ENCODE measurements around the gene FBXL2. TPM values are rescaled to one million over a fixed set of nuclear protein-coding genes. Genes with fewer than 3 reads are reported as not detected.
A peak's percentile ranks its signal among the peaks of the same experiment; 100 is the strongest.

The FBXL2 gene, protein sequence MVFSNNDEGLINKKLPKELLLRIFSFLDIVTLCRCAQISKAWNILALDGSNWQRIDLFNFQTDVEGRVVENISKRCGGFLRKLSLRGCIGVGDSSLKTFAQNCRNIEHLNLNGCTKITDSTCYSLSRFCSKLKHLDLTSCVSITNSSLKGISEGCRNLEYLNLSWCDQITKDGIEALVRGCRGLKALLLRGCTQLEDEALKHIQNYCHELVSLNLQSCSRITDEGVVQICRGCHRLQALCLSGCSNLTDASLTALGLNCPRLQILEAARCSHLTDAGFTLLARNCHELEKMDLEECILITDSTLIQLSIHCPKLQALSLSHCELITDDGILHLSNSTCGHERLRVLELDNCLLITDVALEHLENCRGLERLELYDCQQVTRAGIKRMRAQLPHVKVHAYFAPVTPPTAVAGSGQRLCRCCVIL
- polyA plus RNA-seq (ENCODE audit: insufficient read length), result 8.0 TPM

DNA sequence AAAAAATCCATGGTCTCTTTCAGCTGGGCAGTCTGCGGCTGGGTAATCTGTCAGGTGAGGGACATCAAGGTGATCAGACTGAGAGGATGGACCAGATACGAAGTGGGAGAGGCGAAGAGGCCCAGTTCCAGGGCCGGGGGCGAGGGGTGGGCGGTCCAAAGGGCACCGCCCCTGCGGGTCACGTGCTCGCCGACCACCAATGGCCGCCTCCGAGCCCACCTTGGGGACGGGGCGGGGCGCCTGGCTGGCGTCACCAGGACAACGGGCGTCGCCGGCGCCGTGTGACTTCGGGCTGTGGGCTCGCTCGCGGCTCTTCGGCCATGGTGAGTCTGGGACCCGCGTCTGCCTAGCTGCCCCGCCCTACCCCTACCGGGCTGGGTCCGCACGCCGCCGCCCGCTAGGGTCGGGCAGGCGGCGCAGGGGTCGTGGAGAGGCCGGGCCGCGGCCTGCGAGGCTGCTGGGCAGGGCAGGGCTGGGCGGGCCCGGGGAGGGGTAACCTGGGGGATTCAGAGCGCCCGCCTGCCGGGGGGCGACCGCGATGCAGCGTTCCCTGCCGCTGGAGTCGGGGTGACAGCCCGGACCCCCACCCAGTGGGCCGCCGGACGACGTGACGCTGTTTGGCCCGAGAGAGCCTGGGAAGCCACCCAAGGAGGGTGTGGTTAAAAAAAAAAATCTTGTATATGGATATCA lies at the start of gene FBXL2:
Gene FBXL2 (plus strand): TSS at position 250 of the 690 bp plus-strand sequence. CDS start 71 bp downstream, at position 321.
- peak; percentile 57 for DNase-seq

DNA sequence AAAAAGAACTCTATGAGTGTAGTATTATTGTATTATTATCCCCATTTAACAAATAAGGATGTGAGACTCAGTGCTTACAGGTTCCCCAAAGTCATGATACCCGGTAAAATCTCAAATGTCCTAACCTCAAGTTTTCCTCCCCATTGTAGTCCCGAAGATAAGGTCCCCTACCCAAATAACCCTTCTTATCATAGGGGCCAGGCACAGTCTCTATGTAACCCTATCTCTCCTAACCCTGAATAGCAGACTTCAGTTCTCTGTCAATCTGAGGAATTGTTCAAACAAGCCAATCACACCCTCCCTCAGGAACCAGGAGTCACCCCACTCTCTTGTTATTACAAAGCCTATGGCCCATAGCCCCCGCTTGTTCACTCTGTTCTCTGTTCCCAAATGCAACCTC lies 48.2 kb upstream of the FBXL2 start:
- no peak for DNase-seq

DNA sequence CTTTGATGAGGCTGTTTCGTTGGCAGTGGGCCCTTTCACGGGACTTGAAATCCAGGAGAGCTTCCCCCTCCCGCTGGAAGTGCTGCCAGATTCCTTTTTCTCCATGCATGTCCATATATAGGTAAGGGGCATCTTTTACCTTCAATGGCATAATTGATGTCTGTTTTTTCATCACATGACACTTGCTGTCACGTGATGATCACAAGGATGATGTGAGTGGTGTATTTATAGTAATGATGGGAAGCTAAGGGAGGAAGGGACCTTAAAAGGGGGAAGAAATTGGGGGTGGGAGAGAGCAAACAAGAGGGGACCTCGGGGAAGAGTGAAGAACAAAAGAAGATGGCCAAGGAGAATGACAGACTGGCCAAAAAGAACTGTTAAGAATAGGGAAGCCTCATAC lies 47.3 kb upstream of the FBXL2 start:
- DNase-seq, result no peak

DNA sequence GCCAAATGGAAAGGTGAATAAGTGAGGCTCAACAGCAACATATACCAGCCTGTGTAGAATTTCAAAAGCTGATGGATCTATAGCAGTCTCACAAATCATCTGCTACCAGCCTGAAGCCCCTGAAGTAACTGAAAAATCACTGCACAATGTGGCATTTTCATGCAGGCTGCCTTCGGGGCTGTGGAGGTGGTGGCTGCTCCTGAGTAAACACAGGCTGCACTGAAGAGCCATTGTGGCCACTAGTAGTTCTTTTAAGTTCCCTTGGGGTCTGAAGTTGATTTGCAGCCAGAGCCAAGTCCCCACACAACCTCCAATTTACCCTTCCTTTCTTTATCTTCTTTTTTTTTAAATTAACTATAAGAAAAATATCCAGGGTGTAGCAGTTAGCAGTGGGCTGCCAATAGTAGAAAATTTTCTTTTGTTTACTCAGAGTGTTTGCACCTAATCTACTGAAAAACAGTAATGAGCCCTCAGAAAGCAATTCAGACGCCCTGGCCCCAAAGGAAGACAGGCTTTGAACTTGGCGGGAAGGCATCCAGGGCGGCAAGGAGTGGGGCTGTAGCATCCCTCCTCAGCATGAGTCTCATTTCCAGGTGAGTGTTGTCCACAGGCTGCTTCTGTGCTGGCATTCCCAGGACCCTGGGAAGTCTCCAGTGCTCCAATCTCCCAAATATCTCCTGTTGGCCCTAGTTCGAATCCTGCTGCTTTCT lies 45.3 kb upstream of the FBXL2 start:
- DNase-seq, result no peak

DNA sequence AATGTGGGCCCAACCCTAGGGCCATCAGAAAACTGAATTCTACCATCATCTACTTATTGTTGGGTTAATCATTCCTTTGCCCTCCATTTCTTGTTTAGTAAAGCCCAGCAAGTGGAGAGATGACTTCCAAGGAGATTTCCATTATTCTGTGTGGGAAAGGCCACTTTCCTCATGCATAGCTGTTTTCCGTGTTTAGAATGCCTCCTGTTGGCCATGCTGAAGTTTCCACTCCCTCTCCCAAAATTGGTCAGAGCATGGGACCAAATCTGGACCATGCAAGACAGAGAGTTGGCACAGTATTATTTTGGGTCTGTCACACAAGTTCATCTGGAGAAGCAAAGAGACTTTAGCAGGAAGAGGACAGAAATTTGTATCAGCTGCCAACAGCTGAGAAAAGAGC lies 43.4 kb upstream of the FBXL2 start:
- no peak for DNase-seq

DNA sequence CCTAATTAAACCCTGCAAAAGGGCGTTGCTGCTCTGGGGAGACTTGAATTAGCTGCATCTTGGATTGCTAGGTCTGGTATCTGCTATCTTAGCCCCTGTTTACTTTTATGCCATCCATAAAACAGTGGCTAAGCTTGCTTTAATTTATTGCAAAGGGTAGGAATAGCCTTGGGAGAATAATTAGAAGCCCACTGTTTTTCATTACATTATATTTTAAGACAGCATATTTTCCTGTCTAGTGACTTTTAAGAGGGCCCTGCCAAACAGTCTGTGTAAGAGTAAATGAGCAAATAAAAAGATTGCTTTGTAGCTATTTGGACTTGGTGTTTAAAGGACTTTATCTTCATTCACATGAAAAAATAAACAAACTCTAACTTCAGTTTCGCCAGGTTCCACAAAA lies 41.2 kb upstream of the FBXL2 start:
- DNase-seq, result no peak

DNA sequence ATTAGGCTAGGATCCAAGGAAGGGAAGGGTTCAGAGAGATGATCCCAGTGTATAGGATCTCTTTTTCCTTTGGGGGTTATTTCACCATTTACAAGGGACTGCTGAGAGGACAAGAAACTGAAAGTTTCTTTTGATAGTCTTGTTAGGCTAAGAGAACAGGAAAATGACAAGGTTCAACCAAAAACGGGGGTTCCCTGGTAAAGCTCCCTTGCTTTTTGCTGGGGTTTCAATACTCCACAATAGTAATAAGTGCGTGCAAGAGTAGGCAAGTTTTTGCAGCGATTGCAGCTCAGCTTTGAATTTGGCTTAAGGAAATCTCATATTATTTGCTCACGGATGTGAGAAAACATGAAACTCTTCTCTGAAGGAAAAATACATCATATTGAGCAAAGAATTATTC lies 39.8 kb upstream of the FBXL2 start:
- DNase-seq, result no peak

DNA sequence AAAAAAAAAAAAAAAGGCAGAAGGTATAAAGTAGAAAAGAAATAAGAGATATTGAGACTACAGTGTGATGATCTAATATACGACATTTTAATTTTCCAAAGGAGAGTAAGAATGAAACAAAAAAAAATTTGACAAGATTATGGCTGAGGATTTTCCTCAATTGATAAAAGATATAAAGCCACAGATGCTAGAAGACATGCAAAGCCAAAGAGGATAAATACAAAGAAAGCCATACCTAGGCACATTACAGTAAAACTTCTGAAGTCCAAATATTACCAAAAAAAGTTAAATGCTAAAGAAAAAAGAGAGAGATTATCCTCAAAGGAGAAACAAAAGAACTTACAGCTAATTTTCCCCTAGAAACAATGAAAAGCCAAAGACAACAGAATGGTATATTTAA lies 38.3 kb upstream of the FBXL2 start:
- no peak for DNase-seq

DNA sequence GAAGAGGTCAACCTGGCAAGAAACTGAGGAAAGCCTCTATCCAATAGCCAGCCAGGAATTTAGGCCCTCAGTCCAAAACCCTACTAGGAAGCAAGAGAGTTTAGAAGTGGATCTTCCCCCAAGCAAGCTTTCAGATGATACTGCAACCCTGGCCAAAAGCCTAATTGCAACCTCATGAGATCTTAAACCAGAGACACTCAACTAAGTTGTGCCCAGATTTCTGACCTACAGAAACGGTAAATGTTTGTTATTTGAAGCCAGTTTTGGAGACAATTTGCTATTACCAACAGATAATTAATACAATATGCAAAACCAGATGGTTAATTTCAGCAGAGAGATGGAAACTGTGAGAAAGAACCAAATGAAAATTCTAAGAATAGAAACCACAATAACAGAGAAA lies 37.0 kb upstream of the FBXL2 start:
- DNase-seq, result no peak

DNA sequence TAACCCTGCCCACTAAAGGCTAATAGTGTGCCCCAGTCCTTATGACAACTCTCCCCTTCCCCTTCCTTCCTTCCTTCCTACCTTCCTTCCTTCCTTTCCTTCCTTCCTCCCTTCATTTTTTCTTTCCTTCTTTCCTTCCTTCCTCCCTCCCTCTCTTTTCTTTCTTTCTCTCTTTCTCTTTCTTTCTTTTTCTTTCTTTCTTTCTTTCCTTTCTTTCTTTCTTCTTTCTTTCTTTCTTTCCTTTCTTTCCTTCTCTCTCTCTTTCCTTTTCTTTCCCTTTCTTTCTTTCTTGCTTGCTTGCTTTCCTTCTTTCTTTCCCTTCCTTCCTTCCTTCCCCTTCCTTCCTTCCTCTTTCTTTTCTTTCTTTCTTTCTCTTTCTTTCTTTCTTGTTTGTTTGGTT lies 30.5 kb upstream of the FBXL2 start:
- DNase-seq, result no peak

DNA sequence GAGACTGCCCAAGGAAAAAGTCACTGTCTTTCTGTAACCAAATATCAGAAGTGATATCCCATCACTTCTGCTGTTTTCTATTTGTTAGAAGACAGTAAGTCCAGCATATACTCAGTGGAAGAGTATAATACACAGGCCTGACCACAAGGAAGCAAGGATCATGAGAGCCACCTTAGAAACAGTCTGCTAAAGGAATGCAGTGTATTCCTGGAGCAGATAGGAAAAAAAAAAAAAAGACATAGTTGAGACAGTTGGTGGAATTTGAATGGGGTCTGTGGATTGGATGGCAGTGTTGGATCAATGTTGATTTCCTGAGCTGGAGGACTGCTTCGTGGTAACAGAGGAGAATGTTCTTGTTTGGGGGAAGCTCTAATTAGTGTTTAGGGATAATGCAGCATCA lies 26.5 kb upstream of the FBXL2 start:
- DNase-seq, result no peak

DNA sequence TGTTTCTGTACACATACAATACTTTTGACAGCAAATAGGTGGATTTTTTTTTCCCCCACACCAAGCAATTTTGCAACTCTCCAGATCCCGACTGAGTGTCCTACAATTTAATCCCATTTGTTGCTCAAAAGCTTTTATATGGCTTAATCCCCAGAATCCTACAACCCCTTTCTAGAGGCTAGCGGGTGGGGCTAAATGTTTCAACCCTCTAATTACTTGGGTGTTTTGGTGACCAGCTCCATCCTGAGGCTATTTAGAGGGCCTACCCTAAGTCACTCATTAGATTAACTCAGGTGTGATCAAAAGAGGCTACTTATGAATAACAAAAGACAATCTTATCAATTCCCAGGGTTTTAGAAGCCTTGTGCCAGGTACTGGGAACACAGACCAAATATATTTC lies 21.0 kb upstream of the FBXL2 start:
- no peak for DNase-seq

DNA sequence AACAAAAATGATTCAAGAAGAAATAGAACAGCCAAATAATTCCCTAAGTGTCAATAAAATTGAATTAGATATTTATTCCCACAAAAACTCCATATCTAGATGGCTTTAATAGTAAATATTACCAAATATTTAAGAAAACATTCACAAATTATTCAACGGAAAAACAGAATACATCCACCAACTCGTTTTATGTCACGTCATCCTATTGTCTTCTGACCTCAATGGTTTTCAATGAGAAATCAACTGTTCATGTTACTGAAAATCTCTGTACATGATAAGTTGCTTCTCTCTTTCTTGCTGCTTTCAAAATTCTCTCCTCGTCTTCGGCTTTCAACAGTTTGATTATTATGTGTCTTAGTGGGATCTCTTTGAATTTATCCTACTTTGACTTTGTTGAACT lies 17.1 kb upstream of the FBXL2 start:
- DNase-seq, result no peak

DNA sequence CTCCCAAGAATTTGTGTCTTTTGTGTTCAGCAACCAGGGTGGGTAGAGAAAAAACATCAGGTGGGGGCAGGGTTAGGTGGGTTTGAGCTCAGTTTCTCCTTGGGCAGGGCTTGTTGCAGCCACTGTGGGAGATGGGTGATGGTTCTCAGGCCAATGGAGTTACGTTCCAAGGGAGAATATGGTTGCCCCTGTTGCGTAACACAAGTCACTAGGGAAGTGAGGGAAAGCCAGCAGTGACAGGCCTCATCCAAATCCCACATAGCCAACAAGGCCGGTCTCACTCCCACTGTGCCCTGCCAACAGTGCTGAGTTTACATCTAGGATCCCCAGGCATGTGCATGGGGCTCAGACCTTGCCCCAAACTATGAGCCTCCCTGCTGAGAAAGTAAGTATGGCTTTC lies 7.9 kb upstream of the FBXL2 start:
- no peak for DNase-seq

DNA sequence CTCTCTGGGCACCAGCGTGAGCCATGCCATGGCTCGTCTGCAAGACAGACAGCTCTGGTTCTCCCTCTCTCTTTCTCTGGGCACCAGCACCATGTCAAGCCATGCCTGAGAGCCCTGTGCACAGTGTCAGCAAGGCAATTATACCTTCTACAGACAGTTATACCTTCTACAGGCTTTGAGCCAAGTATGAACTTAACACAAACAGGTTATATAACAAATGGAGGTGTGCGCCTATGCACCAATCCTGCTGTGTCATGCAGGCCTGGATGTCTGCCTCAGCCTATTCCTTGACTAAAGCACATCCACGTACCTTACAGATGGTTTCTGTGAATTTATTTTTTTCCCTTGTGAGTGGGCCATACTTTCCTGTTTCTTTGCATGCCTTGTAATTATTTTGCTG lies 5.9 kb upstream of the FBXL2 start:
- no peak for DNase-seq

DNA sequence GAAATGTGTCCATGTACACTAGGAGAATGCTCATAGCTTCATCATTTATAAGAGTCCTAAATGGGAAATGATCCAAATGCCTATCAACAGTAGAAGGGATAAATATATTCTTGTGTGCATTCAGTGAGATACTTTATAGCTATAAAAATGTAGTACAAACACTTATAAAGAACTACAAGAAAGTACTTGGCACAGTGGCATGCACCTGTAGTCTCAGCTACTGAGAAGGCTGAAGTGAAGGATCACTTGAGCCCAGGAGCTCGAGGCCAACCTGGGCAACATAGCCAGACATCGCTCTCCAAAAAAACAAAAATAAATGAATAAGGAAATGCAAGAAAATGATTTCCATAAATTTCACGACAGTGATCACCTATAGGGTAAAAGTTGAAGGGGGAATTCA lies 3.6 kb upstream of the FBXL2 start:
- DNase-seq, result no peak

DNA sequence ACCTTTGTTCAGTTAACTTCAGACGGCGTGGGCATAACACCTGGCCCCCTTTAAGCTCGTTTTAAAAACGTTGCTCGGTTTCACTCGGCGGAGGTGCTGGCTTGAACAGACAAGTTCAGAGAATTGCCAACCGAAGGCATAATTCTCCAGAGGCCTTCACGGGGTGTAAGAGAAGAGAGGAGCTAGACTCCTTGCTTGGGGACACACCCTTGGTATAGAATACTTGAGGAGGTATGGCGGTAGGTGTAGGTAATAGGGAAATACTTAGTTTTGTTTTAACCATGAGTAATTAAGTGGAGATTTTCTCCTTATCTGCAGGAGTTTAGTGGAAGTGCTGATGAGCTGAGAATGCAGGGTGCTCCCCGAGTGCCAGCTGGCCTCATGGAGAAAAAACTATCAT lies 921 bp downstream of the FBXL2 start:
- no peak for DNase-seq

DNA sequence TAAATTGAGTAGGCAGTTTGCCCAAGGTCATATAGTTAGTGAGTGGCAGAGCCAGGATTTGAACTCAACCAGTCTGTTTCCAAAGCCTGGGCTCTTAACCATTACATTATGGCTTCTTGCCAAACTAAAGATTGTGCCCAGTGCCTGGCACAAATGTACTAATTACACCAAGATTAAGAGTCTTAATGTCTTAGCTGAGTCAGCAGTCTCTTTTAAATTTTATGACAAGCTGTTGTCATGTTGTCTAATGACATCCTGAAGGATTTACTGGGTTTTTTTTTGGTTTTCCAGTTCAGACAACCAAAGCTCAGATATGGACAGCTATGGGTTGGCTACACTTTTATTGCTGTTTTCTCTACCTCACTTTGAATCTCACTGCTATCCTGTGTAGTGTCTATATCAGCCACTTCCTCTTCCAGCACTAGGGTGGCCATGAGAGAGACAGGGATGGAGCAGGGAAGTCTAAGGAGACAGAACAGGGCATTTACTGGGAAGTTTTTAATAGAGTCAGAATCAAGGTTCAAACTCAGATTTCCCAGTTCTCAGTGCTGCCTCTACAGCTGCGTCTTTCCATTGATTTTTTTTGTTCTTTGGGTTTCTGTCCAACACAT lies 10.5 kb downstream of the FBXL2 start:
- DNase-seq, result no peak

DNA sequence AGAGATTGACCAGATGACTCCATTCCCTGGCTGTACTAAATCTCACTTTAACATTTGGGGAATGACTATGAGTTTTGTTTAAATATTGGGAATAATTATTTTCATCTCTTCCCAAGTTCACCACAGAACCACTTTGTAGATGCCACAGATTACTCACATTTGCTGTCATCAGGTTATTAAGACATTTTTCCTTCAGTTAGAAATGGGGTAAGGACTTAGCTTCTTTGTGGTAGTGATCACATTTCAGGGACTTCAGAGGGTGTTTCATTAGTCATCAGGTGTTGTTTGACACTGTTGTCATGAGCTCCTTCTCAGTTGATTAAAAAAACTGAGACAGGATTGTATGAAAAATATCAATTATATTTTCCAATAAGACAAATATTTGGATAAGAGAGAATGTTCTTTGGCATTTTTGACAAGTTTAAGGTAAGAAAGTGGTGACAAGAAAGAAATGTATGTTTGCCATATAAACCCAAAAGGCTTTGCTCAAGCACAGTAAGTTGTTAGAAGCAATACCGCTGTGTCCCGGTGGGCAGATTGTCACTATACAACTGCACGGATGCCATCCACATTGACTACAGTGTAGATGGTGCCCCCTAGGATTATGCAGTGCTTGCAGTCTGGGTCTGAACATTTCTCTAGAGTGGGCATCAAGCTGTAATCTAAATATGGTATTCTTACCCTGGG lies 22.3 kb downstream of the FBXL2 start:
- DNase-seq, result no peak

DNA sequence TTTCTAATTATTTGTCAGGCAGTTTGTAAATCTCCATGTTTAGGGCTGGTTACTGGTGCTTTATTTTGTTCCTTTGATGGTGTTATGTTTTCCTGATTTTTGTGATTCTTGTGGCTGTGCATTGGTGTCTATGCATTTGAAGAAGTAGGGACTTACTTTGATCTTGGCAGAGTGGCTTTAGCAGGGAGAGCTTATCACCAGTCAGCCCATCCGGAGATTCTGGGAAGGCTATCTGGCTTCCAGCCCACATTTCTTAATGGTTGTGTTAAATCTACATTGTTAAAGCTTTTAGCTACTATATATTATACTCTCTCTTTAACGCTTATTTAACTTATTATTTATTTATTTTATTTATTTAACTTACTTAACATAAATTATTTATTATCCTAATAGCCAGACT lies 35.1 kb downstream of the FBXL2 start:
- DNase-seq, result no peak

DNA sequence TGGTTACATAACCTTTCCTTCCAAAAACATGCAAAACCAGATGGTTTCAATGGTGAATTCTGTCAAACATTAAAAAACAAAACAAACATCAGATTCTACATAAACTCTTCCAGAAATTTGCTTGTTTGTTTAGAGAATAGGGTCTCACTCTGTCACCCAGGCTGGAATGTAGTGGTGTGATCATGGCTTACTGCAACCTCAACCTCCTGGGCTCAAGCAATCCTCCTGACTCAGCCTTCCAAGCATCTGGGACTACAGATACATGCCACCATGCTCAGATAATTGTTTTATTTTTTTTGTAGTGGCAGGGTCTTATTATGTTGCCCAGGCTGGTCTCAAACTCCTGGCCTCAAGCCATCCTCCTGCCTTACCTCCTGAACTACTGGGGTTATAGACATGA lies 36.1 kb downstream of the FBXL2 start:
- DNase-seq, result no peak

DNA sequence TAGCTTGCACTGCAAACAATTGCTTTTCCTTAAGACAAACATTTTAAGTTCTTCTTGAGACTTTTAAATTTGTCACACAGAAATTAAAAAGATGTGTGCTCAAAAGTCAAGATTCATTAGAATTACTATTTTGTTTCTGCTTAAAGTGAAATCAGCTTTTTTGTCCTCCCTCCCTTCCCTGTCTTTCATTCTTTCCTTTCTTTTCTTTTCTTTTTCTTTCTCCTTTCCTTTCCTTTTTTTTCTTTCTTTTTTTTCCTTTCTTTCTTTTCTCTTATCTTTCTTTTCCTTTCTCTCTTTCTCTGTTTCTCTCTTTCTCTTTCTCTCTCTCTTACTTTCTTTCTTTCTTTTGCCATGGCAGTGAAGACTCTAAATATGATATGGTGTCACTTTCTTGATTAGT lies 37.8 kb downstream of the FBXL2 start:
- no peak for DNase-seq

DNA sequence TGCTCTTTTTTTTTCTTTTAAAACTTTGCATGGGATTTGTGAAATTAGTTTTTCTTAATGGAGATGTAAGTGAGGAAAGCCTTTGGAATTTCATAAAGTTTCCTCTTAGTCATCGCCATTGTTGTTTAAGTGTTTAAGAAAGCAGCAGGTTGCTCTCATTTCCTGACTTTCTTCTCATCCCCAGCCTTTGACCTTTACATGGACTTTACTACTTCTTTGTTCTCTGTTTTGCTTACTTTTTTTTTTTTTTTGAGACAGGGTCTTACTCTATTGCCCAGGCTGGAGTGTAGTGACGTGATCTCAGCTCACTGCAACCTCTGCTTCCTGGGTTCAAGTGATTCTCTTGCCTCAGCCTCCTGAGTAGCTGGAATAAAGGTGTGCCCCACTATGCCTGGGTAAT lies 38.6 kb downstream of the FBXL2 start:
- no peak for DNase-seq

Data from hindlimb muscle (tissue), 1 donor.